ENCODE data around the gene TPCN2. TPM values are rescaled to one million over a fixed set of nuclear protein-coding genes. Genes with fewer than 3 reads are reported as not detected.
A peak's percentile ranks its signal among the peaks of the same experiment; 100 is the strongest.
"Not testable (repeated sequence)": the region's sequence is repeated elsewhere in the genome, so short reads cannot be mapped to it uniquely, and the experiment has no call there.

Gene TPCN2
- total RNA-seq, 5 donors from 2014 or later (not counting 1 experiment from before 2014, with no cell fraction given): 14.9 to 34.3 (median 19.4) TPM

GRCh38 chr11:69074375-69075140, 25.8 kb downstream of the TPCN2 start:
- no peak overlapping the region for H3K4me3 Mint-ChIP-seq
- Histone ChIP-seq H3K4me1 (ENCODE audit: control insufficient read depth in 1 of 2, extremely low read depth in 1 of 2, insufficient read depth in 2 of 2, low read length in 2 of 2) (peaks cover 0 to 8% of the 10 kb centered on the region in 2 experiments), H3K27ac (ENCODE audit: low read length) (no peak overlapping the region), H3K4me3 (ENCODE audit: control insufficient read depth in 1 of 2, extremely low read depth in 1 of 2, low read length in 1 of 2) (no peak overlapping the region), H3K9me3 (no peaks in the 10 kb centered on the region), H3K27me3 (replicated peaks in 1 of 2; ENCODE audit: control insufficient read depth in 2 of 2, extremely low read depth in 1 of 2, insufficient read depth in 2 of 2, low read length in 1 of 2) (no peaks in the 10 kb centered on the region), H3K36me3 (ENCODE audit: control insufficient read depth in 2 of 2, extremely low read depth in 1 of 2, insufficient read depth in 1 of 2, low read length in 1 of 2) (peaks cover 6 to 31% of the 10 kb centered on the region in 2 donors)
- WGBS (ENCODE audit: insufficient coverage): 83% methylated on average over 12 of the region's 20 CpGs
- peaks cover 8 to 10% (median 9%) of the 10 kb centered on the region in 3 donors for H3K4me1 Mint-ChIP-seq
- no peaks in the 10 kb centered on the region for H3K9me3 Mint-ChIP-seq
- ATAC-seq (replicated peaks in 1 of 4): no peak
- H3K27ac Mint-ChIP-seq: no peak overlapping the region
- H3K27me3 Mint-ChIP-seq: no peaks in the 10 kb centered on the region
- ChIA-PET POLR2A (no interaction called here), CTCF (interaction anchor here in 1 of 2 donors (0.6 kb wide), 1 partner anchor 33 kb away, joined by 3 read pairs; no protein-coding TSS in a partner anchor)
- peaks cover 21% of the 10 kb centered on the region for H3K36me3 Mint-ChIP-seq
- DNase-seq: no peak

GRCh38 chr11:69075421-69076128, 26.8 kb downstream of the TPCN2 start:
- ChIA-PET POLR2A (no interaction called here), CTCF (no interaction called here)
- peaks cover 14 to 19% (median 17%) of the 10 kb centered on the region in 3 donors for H3K4me1 Mint-ChIP-seq
- no peaks in the 10 kb centered on the region for H3K9me3 Mint-ChIP-seq
- peaks cover 18% of the 10 kb centered on the region for H3K36me3 Mint-ChIP-seq
- DNase-seq (no peak), ATAC-seq (replicated peaks in 1 of 4) (no peak)
- H3K27ac Mint-ChIP-seq: no peak overlapping the region
- no peak overlapping the region for H3K4me3 ChIP-seq (ENCODE audit: control insufficient read depth in 1 of 2, extremely low read depth in 1 of 2, low read length in 1 of 2)
- H3K4me1 ChIP-seq (ENCODE audit: control insufficient read depth in 1 of 2, extremely low read depth in 1 of 2, insufficient read depth in 2 of 2, low read length in 2 of 2): peaks cover 0 to 18% of the 10 kb centered on the region in 2 experiments
- no peaks in the 10 kb centered on the region for H3K27me3 ChIP-seq (replicated peaks in 1 of 2; ENCODE audit: control insufficient read depth in 2 of 2, extremely low read depth in 1 of 2, insufficient read depth in 2 of 2, low read length in 1 of 2)
- no peaks in the 10 kb centered on the region for H3K27me3 Mint-ChIP-seq
- H3K27ac ChIP-seq (ENCODE audit: low read length): no peak overlapping the region
- H3K36me3 ChIP-seq (ENCODE audit: control insufficient read depth in 2 of 2, extremely low read depth in 1 of 2, insufficient read depth in 1 of 2, low read length in 1 of 2): peaks cover 6 to 31% of the 10 kb centered on the region in 2 donors
- no peak overlapping the region for H3K4me3 Mint-ChIP-seq
- whole genome bisulfite sequencing (ENCODE audit: insufficient coverage): 82% methylated on average over 15 of the region's 18 CpGs
- H3K9me3 ChIP-seq: no peaks in the 10 kb centered on the region

GRCh38 chr11:69076129-69076791, 27.5 kb downstream of the TPCN2 start:
- Mint-ChIP-seq H3K9me3 (no peaks in the 10 kb centered on the region), H3K27ac (no peak overlapping the region), H3K27me3 (no peaks in the 10 kb centered on the region), H3K4me1 (peaks cover 17 to 21% (median 20%) of the 10 kb centered on the region in 3 donors), H3K4me3 (no peak overlapping the region), H3K36me3 (peaks cover 15% of the 10 kb centered on the region)
- CTCF ChIA-PET: no interaction called here
- H3K4me3 ChIP-seq (ENCODE audit: control insufficient read depth in 1 of 2, extremely low read depth in 1 of 2, low read length in 1 of 2): no peak overlapping the region
- POLR2A ChIA-PET: no interaction called here
- DNase-seq: no peak
- H3K27me3 ChIP-seq (replicated peaks in 1 of 2; ENCODE audit: control insufficient read depth in 2 of 2, extremely low read depth in 1 of 2, insufficient read depth in 2 of 2, low read length in 1 of 2): no peaks in the 10 kb centered on the region
- no peak overlapping the region for H3K27ac ChIP-seq (ENCODE audit: low read length)
- no peaks in the 10 kb centered on the region for H3K9me3 ChIP-seq
- no peak for ATAC-seq (replicated peaks in 1 of 4)
- H3K4me1 ChIP-seq (ENCODE audit: control insufficient read depth in 1 of 2, extremely low read depth in 1 of 2, insufficient read depth in 2 of 2, low read length in 2 of 2): peaks cover 0 to 25% of the 10 kb centered on the region in 2 experiments
- 53% methylated on average over 12 of the region's 20 CpGs for WGBS (ENCODE audit: insufficient coverage)
- H3K36me3 ChIP-seq (ENCODE audit: control insufficient read depth in 2 of 2, extremely low read depth in 1 of 2, insufficient read depth in 1 of 2, low read length in 1 of 2): peaks cover 5 to 28% of the 10 kb centered on the region in 2 donors

GRCh38 chr11:69076977-69077376, 28.2 kb downstream of the TPCN2 start:
- CTCF ChIA-PET, POLR2A ChIA-PET: not testable (repeated sequence)

GRCh38 chr11:69078508-69078907, 29.8 kb downstream of the TPCN2 start:
- no peak for ATAC-seq (replicated peaks in 1 of 4)
- CTCF ChIA-PET: no interaction called here
- H3K4me3 Mint-ChIP-seq: no peak overlapping the region

More at GRCh38 chr11:69076977-69077376, 28.2 kb downstream of the TPCN2 start:
- H3K9me3 Mint-ChIP-seq; ATAC-seq (replicated peaks in 1 of 4); H3K9me3 ChIP-seq; H3K4me3 ChIP-seq (ENCODE audit: control insufficient read depth in 1 of 2, extremely low read depth in 1 of 2, low read length in 1 of 2); H3K27ac ChIP-seq (ENCODE audit: low read length); H3K27ac Mint-ChIP-seq; H3K4me3 Mint-ChIP-seq; H3K27me3 ChIP-seq (replicated peaks in 1 of 2; ENCODE audit: control insufficient read depth in 2 of 2, extremely low read depth in 1 of 2, insufficient read depth in 2 of 2, low read length in 1 of 2); H3K27me3 Mint-ChIP-seq; DNase-seq: not testable (repeated sequence)
- Histone ChIP-seq H3K4me1 (ENCODE audit: control insufficient read depth in 1 of 2, extremely low read depth in 1 of 2, insufficient read depth in 2 of 2, low read length in 2 of 2) (peaks cover 0 to 25% of the 10 kb centered on the region in 2 experiments), H3K36me3 (ENCODE audit: control insufficient read depth in 2 of 2, extremely low read depth in 1 of 2, insufficient read depth in 1 of 2, low read length in 1 of 2) (peaks cover 3 to 27% of the 10 kb centered on the region in 2 donors)
- WGBS (ENCODE audit: insufficient coverage): 72% methylated on average over 3 of the region's 6 CpGs
- Mint-ChIP-seq H3K36me3 (peaks cover 15% of the 10 kb centered on the region), H3K4me1 (peaks cover 17 to 26% (median 20%) of the 10 kb centered on the region in 3 donors)

GRCh38 chr11:69078930-69079605, 30.3 kb downstream of the TPCN2 start:
- H3K27me3 Mint-ChIP-seq: no peaks in the 10 kb centered on the region
- DNase-seq: peak in 1 of 35 experiments; percentile 37
- H3K9me3 Mint-ChIP-seq: no peaks in the 10 kb centered on the region

More at GRCh38 chr11:69078508-69078907, 29.8 kb downstream of the TPCN2 start:
- POLR2A ChIA-PET: no interaction called here
- Mint-ChIP-seq H3K4me1 (peaks cover 17 to 28% (median 20%) of the 10 kb centered on the region in 3 donors), H3K27ac (no peak overlapping the region), H3K9me3 (no peaks in the 10 kb centered on the region), H3K27me3 (no peaks in the 10 kb centered on the region), H3K36me3 (peaks cover 25% of the 10 kb centered on the region)
- H3K4me3 ChIP-seq (ENCODE audit: control insufficient read depth in 1 of 2, extremely low read depth in 1 of 2, low read length in 1 of 2): no peak overlapping the region
- H3K27me3 ChIP-seq (replicated peaks in 1 of 2; ENCODE audit: control insufficient read depth in 2 of 2, extremely low read depth in 1 of 2, insufficient read depth in 2 of 2, low read length in 1 of 2): no peaks in the 10 kb centered on the region
- no peaks in the 10 kb centered on the region for H3K9me3 ChIP-seq
- no peak overlapping the region for H3K27ac ChIP-seq (ENCODE audit: low read length)
- H3K36me3 ChIP-seq (ENCODE audit: control insufficient read depth in 2 of 2, extremely low read depth in 1 of 2, insufficient read depth in 1 of 2, low read length in 1 of 2): peaks cover 8 to 21% of the 10 kb centered on the region in 2 donors
- no peak for DNase-seq
- peaks cover 0 to 25% of the 10 kb centered on the region in 2 experiments for H3K4me1 ChIP-seq (ENCODE audit: control insufficient read depth in 1 of 2, extremely low read depth in 1 of 2, insufficient read depth in 2 of 2, low read length in 2 of 2)
- 96% methylated on average over 15 of the region's 15 CpGs for WGBS (ENCODE audit: insufficient coverage)

More at GRCh38 chr11:69078930-69079605, 30.3 kb downstream of the TPCN2 start:
- no peaks in the 10 kb centered on the region for H3K27me3 ChIP-seq (replicated peaks in 1 of 2; ENCODE audit: control insufficient read depth in 2 of 2, extremely low read depth in 1 of 2, insufficient read depth in 2 of 2, low read length in 1 of 2)
- ChIA-PET POLR2A (no interaction called here), CTCF (no interaction called here)
- Mint-ChIP-seq H3K4me3 (no peak overlapping the region), H3K36me3 (peaks cover 26% of the 10 kb centered on the region), H3K27ac (no peak overlapping the region), H3K4me1 (peaks cover 17 to 28% (median 20%) of the 10 kb centered on the region in 3 donors)
- H3K36me3 ChIP-seq (ENCODE audit: control insufficient read depth in 2 of 2, extremely low read depth in 1 of 2, insufficient read depth in 1 of 2, low read length in 1 of 2): peaks cover 9 to 19% of the 10 kb centered on the region in 2 donors
- no peak overlapping the region for H3K27ac ChIP-seq (ENCODE audit: low read length)
- H3K4me3 ChIP-seq (ENCODE audit: control insufficient read depth in 1 of 2, extremely low read depth in 1 of 2, low read length in 1 of 2): no peak overlapping the region
- peaks cover 0 to 25% of the 10 kb centered on the region in 2 experiments for H3K4me1 ChIP-seq (ENCODE audit: control insufficient read depth in 1 of 2, extremely low read depth in 1 of 2, insufficient read depth in 2 of 2, low read length in 2 of 2)
- no peak for ATAC-seq (replicated peaks in 1 of 4)
- no peaks in the 10 kb centered on the region for H3K9me3 ChIP-seq
- 93% methylated on average over 17 of the region's 20 CpGs for WGBS (ENCODE audit: insufficient coverage)

All from T-cell (primary cell).